H9 (cell line): Measurements from ENCODE around the gene WDR87. TPM values are rescaled to one million over a fixed set of nuclear protein-coding genes. Genes with fewer than 3 reads are reported as not detected.
A peak's percentile ranks its signal among the peaks of the same experiment; 100 is the strongest.

Source experiments
- DNase-seq: peaks from one replicate; pipeline ENCODE4 v3.0.0-alpha.2; 2017
- H2AFZ ChIP-seq: one replicate; pipeline ENCODE4 v1.6.1; 2013; ENCODE audit warnings: mild to moderate bottlenecking, low read length, control low read depth, moderate library complexity
- H2AK5ac ChIP-seq: 2 replicates; pipeline ENCODE4 v1.6.1; 2013; ENCODE audit warnings: low read length, control low read depth, mixed read lengths; ENCODE audit not compliant: insufficient read length
- H2BK120ac ChIP-seq: one replicate; pipeline ENCODE4 v1.6.1; 2013; ENCODE audit warnings: low read depth, mild to moderate bottlenecking, low read length, control low read depth, inconsistent platforms; ENCODE audit not compliant: poor library complexity, severe bottlenecking
- H2BK12ac ChIP-seq: 2 replicates; pipeline ENCODE4 v1.6.1; 2013; ENCODE audit warnings: low read length, control low read depth, mixed read lengths, low read depth; ENCODE audit not compliant: insufficient read length
- H2BK15ac ChIP-seq: 2 replicates; pipeline ENCODE4 v1.6.1; 2013; ENCODE audit warnings: low read depth, low read length, control low read depth
- H2BK20ac ChIP-seq: one replicate; pipeline ENCODE4 v1.6.1; 2013; ENCODE audit warnings: low read depth, mild to moderate bottlenecking, low read length, control low read depth, inconsistent platforms; ENCODE audit not compliant: poor library complexity, severe bottlenecking
- H2BK5ac ChIP-seq: 2 replicates; pipeline ENCODE4 v1.6.1; 2013; ENCODE audit warnings: low read length, control low read depth, mixed read lengths; ENCODE audit not compliant: insufficient read length
- H3K14ac ChIP-seq: 2 replicates; pipeline ENCODE4 v1.6.1; 2013; ENCODE audit warnings: low read length, control low read depth; ENCODE audit not compliant: insufficient read depth
- H3K18ac ChIP-seq: 2 replicates; pipeline ENCODE4 v1.6.1; 2013; ENCODE audit warnings: low read depth, mild to moderate bottlenecking, mixed read lengths, low read length, control low read depth; ENCODE audit not compliant: insufficient read length
- H3K23ac ChIP-seq: 2 replicates; pipeline ENCODE4 v1.6.1; 2013; ENCODE audit warnings: low read length, control low read depth, mixed read lengths, low read depth; ENCODE audit not compliant: insufficient read length
- H3K23me2 ChIP-seq: 2 replicates; pipeline ENCODE4 v1.6.1; 2013; ENCODE audit warnings: low read depth, mild to moderate bottlenecking, mixed read lengths, low read length, control low read depth; ENCODE audit not compliant: insufficient read length, poor library complexity, severe bottlenecking
- H3K27ac ChIP-seq: 2 replicates; pipeline ENCODE4 v1.5.1; 2013; ENCODE audit warnings: low read length, control low read depth, mixed read lengths, low read depth; ENCODE audit not compliant: insufficient read length
- H3K27me3 ChIP-seq: 2 replicates; pipeline ENCODE4 v1.6.1; 2013; ENCODE audit warnings: low read length, control low read depth, inconsistent platforms; ENCODE audit not compliant: insufficient read depth
- H3K4ac ChIP-seq: 2 replicates; pipeline ENCODE4 v1.6.1; 2013; ENCODE audit warnings: low read depth, mild to moderate bottlenecking, control low read depth, inconsistent platforms, low read length, moderate library complexity
- H3K4me1 ChIP-seq: 2 replicates; pipeline ENCODE4 v1.6.1; 2013; ENCODE audit warnings: low read length, control low read depth, inconsistent platforms; ENCODE audit not compliant: insufficient read depth
- H3K4me2 ChIP-seq: 2 replicates; pipeline ENCODE4 v1.6.1; 2013; ENCODE audit warnings: low read length, control low read depth, mixed read lengths; ENCODE audit not compliant: insufficient read length, insufficient read depth
- H3K56ac ChIP-seq: 2 replicates; pipeline ENCODE4 v1.6.1; 2013; ENCODE audit warnings: low read depth, mild to moderate bottlenecking, mixed read lengths, low read length, control low read depth; ENCODE audit not compliant: insufficient read length
- H3K79me1 ChIP-seq: 2 replicates; pipeline ENCODE4 v1.6.1; 2013; ENCODE audit warnings: low read depth, mild to moderate bottlenecking, moderate library complexity, low read length, control low read depth, inconsistent platforms; ENCODE audit not compliant: insufficient read depth, poor library complexity, severe bottlenecking
- H3K79me2 ChIP-seq: 2 replicates; pipeline ENCODE4 v1.6.1; 2013; ENCODE audit warnings: low read length, control low read depth, inconsistent platforms; ENCODE audit not compliant: insufficient read depth
- H3K9ac ChIP-seq: 2 replicates; pipeline ENCODE4 v1.6.1; 2013; ENCODE audit warnings: low read length, control low read depth, mixed read lengths; ENCODE audit not compliant: insufficient read length; ENCODE audit errors: extremely low read depth
- H3K9me3 ChIP-seq: one replicate; pipeline ENCODE4 v1.6.1; 2013; ENCODE audit warnings: low read depth, low read length, inconsistent platforms; ENCODE audit not compliant: control insufficient read depth
- H3T11ph ChIP-seq: one replicate; pipeline ENCODE4 v1.6.1; 2013; ENCODE audit warnings: mild to moderate bottlenecking, low read length, control low read depth, inconsistent platforms
- H4K20me1 ChIP-seq: one replicate; pipeline ENCODE4 v1.6.1; 2013; ENCODE audit not compliant: control insufficient read depth, insufficient read length, insufficient read depth
- H4K5ac ChIP-seq: 2 replicates; pipeline ENCODE4 v1.6.1; 2013; ENCODE audit warnings: low read depth, mild to moderate bottlenecking, mixed read lengths, low read length, control low read depth; ENCODE audit not compliant: insufficient read length
- H4K8ac ChIP-seq: replicated peaks from 2 replicates; pipeline ENCODE4 v1.6.1; 2013; ENCODE audit warnings: low read length, control low read depth, mixed read lengths, low read depth; ENCODE audit not compliant: insufficient read length
- H4K91ac ChIP-seq: 2 replicates; pipeline ENCODE4 v1.6.1; 2013; ENCODE audit warnings: low read depth, mild to moderate bottlenecking, moderate library complexity, mixed read lengths, low read length, control low read depth; ENCODE audit not compliant: insufficient read length
- H3K27ac Mint-ChIP-seq, 3 experiments: 2 replicates in 2 of 3; 3 replicates in 1 of 3; pipeline ENCODE4 v1.8.0; 2020 to 2021; ENCODE audit warnings: mixed read lengths in 3 of 3, mild to moderate bottlenecking in 1 of 3, moderate library complexity in 1 of 3
- H3K27me3 Mint-ChIP-seq: 2 replicates; pipeline ENCODE4 v1.8.0; 2021; ENCODE audit warnings: low read depth, mild to moderate bottlenecking, moderate library complexity, mixed read lengths
- H3K36me3 Mint-ChIP-seq, 3 experiments: 2 replicates in 2 of 3; 3 replicates in 1 of 3; pipeline ENCODE4 v1.8.0; 2020 to 2021; ENCODE audit warnings: low read depth in 3 of 3, mixed read lengths in 3 of 3; ENCODE audit not compliant: insufficient read depth in 1 of 3
- H3K4me1 Mint-ChIP-seq, 2 experiments: 2 replicates each; pipeline ENCODE4 v1.8.0; 2020; ENCODE audit warnings: mixed read lengths in 2 of 2
- H3K4me3 Mint-ChIP-seq, 2 experiments: 2 replicates in 1 of 2; 3 replicates in 1 of 2; pipeline ENCODE4 v1.8.0; 2020 to 2021; ENCODE audit warnings: mild to moderate bottlenecking in 2 of 2, mixed read lengths in 2 of 2, moderate library complexity in 1 of 2
- H3K9me3 Mint-ChIP-seq, 2 experiments: 2 replicates in 1 of 2; 3 replicates in 1 of 2; pipeline ENCODE4 v1.8.0; 2020; ENCODE audit warnings: mild to moderate bottlenecking in 2 of 2, mixed read lengths in 2 of 2, moderate library complexity in 1 of 2
- WGBS: extraction: QIAGEN DNeasy Blood & Tissue Kit; methylation state at CpG from one replicate; pipeline ENCODE4 v1.1.7; 2013; ENCODE audit warnings: missing lambda C conversion rate, low lambda C conversion rate, mixed read lengths; ENCODE audit not compliant: insufficient read length; ENCODE audit errors: extremely low coverage; 5-methylcytosine and 5-hydroxymethylcytosine counted together
- total RNA-seq: library from RNA; stranded (reverse); gene quantifications from 2 replicates; pipeline ENCODE4 v1.2.1, GENCODE V29; 2021
- TF ChIP-seq, protein P1 (sequence below): fragments of 200-600 bp; sonication (generic); conservative IDR thresholded peaks from 3 replicates; pipeline ENCODE4 v1.8.0; 2021; ENCODE audit warnings: antibody characterized with exemption, mild to moderate bottlenecking

The WDR87 gene
- total RNA-seq, 1 experiment from 2014 or later: not detected

DNA sequence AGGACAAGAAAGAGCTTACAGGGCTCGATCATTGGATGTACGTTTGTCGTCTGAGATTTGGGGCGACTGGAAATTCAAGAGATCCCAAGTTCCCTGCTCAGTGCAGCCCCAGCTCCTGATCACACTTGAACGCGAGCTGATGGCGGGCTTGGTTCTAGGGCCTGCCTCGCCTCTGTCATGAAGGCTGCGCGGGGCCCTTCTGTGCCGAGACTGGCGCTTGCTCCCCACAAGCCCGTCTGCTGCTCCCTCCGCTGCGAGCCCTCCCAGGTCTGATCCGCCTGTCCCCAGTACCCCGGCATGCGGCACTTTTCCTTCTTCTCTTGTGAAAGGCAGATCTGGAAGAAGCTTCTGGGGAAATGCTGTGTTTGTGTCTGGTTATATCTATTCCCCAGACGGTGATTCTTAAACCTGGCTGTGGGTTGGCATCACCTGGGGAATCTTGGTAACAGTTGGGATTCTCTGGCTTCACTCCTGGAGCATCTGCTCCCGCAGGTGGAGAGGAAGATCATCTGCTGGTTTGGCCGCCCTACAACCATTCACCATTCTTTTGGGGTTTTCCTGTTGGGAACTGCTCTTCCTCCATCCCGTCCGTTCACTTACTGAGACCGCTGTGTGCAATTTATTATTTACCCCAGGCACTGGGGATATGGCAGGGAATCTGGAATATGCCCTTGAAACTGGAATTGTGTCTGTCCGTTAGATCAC, 44.2 kb upstream of the WDR87 start:
- no peak overlapping the region for H4K8ac ChIP-seq
- H3K18ac ChIP-seq: no peak overlapping the region
- Mint-ChIP-seq H3K9me3 (no peaks in the 10 kb centered on the region), H3K4me1 (peaks cover 40 to 42% of the 10 kb centered on the region in 2 experiments), H3K4me3 (no peak overlapping the region), H3K27me3 (no peaks in the 10 kb centered on the region), H3K27ac (peak overlapping the region; percentile 9 to 70 (median 47); a peak in 3 of 7 replicates), H3K36me3 (no peaks in the 10 kb centered on the region; a peak in 1 of 7 replicates)
- peaks cover 7% of the 10 kb centered on the region; the same call in 1 of the 2 replicates for H3K4me1 ChIP-seq
- no peak overlapping the region for H4K5ac ChIP-seq
- H4K20me1 ChIP-seq: no peaks in the 10 kb centered on the region
- TF ChIP-seq, protein P1, sequence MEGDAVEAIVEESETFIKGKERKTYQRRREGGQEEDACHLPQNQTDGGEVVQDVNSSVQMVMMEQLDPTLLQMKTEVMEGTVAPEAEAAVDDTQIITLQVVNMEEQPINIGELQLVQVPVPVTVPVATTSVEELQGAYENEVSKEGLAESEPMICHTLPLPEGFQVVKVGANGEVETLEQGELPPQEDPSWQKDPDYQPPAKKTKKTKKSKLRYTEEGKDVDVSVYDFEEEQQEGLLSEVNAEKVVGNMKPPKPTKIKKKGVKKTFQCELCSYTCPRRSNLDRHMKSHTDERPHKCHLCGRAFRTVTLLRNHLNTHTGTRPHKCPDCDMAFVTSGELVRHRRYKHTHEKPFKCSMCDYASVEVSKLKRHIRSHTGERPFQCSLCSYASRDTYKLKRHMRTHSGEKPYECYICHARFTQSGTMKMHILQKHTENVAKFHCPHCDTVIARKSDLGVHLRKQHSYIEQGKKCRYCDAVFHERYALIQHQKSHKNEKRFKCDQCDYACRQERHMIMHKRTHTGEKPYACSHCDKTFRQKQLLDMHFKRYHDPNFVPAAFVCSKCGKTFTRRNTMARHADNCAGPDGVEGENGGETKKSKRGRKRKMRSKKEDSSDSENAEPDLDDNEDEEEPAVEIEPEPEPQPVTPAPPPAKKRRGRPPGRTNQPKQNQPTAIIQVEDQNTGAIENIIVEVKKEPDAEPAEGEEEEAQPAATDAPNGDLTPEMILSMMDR: no peak
- H3T11ph ChIP-seq: no peak overlapping the region
- no peak overlapping the region for H3K9ac ChIP-seq
- no CpG with 5 or more reads among the region's 25 CpGs for WGBS
- H2BK12ac ChIP-seq: no peak overlapping the region
- no peak overlapping the region; the same call in 1 of the 2 replicates for H3K14ac ChIP-seq
- no peaks in the 10 kb centered on the region for H3K27me3 ChIP-seq
- no peaks in the 10 kb centered on the region for H3K79me1 ChIP-seq
- H2BK20ac ChIP-seq: no peak overlapping the region
- no peak overlapping the region for H2BK5ac ChIP-seq
- H2AFZ ChIP-seq: no peak overlapping the region
- H3K4ac ChIP-seq: no peak overlapping the region
- H3K79me2 ChIP-seq: peaks cover 2% of the 10 kb centered on the region; the same call in 1 of the 2 replicates
- H2AK5ac ChIP-seq: no peak overlapping the region
- no peaks in the 10 kb centered on the region for H3K9me3 ChIP-seq
- no peak overlapping the region for H4K91ac ChIP-seq
- H2BK15ac ChIP-seq: no peak overlapping the region
- H2BK120ac ChIP-seq: no peak overlapping the region
- H3K23ac ChIP-seq: no peak overlapping the region
- DNase-seq: no peak
- H3K56ac ChIP-seq: no peak overlapping the region
- no peak overlapping the region for H3K4me2 ChIP-seq
- H3K27ac ChIP-seq: no peak overlapping the region
- no peaks in the 10 kb centered on the region for H3K23me2 ChIP-seq
